Measurements from ENCODE around the gene FAM83E. TPM values are rescaled to one million over a fixed set of nuclear protein-coding genes. Genes with fewer than 3 reads are reported as not detected.
"Not testable (repeated sequence)": the region's sequence is repeated elsewhere in the genome, so short reads cannot be mapped to it uniquely, and the experiment has no call there.

Gene FAM83E
- total RNA-seq, 1 donor from 2014 or later: 31.1 TPM

GRCh38 chr19:48659768-48660167 is 44.9 kb upstream of the FAM83E start:
- DNase-seq (no peak), ATAC-seq (peak; percentile 75)
- Histone ChIP-seq H3K4me1 (peaks cover 3% of the 10 kb centered on the region), H3K9me3 (no peaks in the 10 kb centered on the region), H3K27me3 (no peaks in the 10 kb centered on the region), H3K4me3 (no peak overlapping the region), H3K27ac (no peak overlapping the region), H3K36me3 (no peaks in the 10 kb centered on the region)
- TF ChIP-seq CTCF (IDR thresholded peaks at IDR 0.05): no peak
- intact Hi-C loops (cut with DNase I): no loop called here

- ATAC-seq (no peak), DNase-seq (no peak)
- H3K27me3 ChIP-seq: no peaks in the 10 kb centered on the region
- no peak for TF ChIP-seq CTCF (IDR thresholded peaks at IDR 0.05)
- H3K4me1 ChIP-seq: peaks cover 3% of the 10 kb centered on the region
- no peak overlapping the region for H3K4me3 ChIP-seq
- H3K36me3 ChIP-seq: no peaks in the 10 kb centered on the region
- H3K9me3 ChIP-seq: no peaks in the 10 kb centered on the region
- H3K27ac ChIP-seq: no peak overlapping the region
- intact Hi-C loops (cut with DNase I): no loop called here
These were observed 43.6 kb upstream of the FAM83E start for GRCh38 chr19:48658483-48658882.

GRCh38 chr19:48657828-48658227 is 43.0 kb upstream of the FAM83E start:
- H3K4me3 ChIP-seq; H3K4me1 ChIP-seq; DNase-seq; H3K27me3 ChIP-seq; ATAC-seq; intact Hi-C loops (cut with DNase I); H3K36me3 ChIP-seq; H3K27ac ChIP-seq; H3K9me3 ChIP-seq: not testable (repeated sequence)

GRCh38 chr19:48656840-48657474 is 42.1 kb upstream of the FAM83E start:
- H3K4me3 ChIP-seq: no peak overlapping the region
- H3K27me3 ChIP-seq: no peaks in the 10 kb centered on the region
- H3K36me3 ChIP-seq: no peaks in the 10 kb centered on the region
- DNase-seq: no peak
- no peaks in the 10 kb centered on the region for H3K9me3 ChIP-seq
- intact Hi-C loops (cut with DNase I): no loop called here
- H3K4me1 ChIP-seq: peaks cover 3% of the 10 kb centered on the region
- H3K27ac ChIP-seq: no peak overlapping the region
- no peak for ATAC-seq
- no peak for TF ChIP-seq CTCF (IDR thresholded peaks at IDR 0.05)

- Histone ChIP-seq H3K27me3 (no peaks in the 10 kb centered on the region), H3K27ac (no peak overlapping the region), H3K4me3 (no peak overlapping the region), H3K36me3 (no peaks in the 10 kb centered on the region), H3K4me1 (peaks cover 2% of the 10 kb centered on the region), H3K9me3 (no peaks in the 10 kb centered on the region)
- DNase-seq (no peak), ATAC-seq (no peak)
- TF ChIP-seq CTCF (IDR thresholded peaks at IDR 0.05): no peak
- intact Hi-C loops (cut with DNase I): no loop called here
These were observed 39.6 kb upstream of the FAM83E start for GRCh38 chr19:48654299-48655059.

GRCh38 chr19:48651683-48652048 is 36.8 kb upstream of the FAM83E start:
- ATAC-seq (no peak), DNase-seq (no peak)
- Histone ChIP-seq H3K27me3 (no peaks in the 10 kb centered on the region), H3K27ac (no peak overlapping the region), H3K36me3 (no peaks in the 10 kb centered on the region), H3K4me3 (no peak overlapping the region), H3K4me1 (peaks cover 7% of the 10 kb centered on the region), H3K9me3 (no peaks in the 10 kb centered on the region)
- intact Hi-C loops (cut with DNase I): no loop called here
- TF ChIP-seq CTCF (IDR thresholded peaks at IDR 0.05): no peak

Measured in upper lobe of right lung (tissue), 1 donor.